Activated T-cell treated with anti-CD3 and anti-CD28 coated beads, Interleukin-2, amount 50 U/mL, for 48 hours (primary cell): ENCODE measurements around the gene TRPT1.

ENCODE experiments used
- DNase-seq, 2 experiments: peaks; one replicate each; pipeline ENCODE4 v3.0.0-alpha.2; 2020

TRPT1 gene

DNA sequence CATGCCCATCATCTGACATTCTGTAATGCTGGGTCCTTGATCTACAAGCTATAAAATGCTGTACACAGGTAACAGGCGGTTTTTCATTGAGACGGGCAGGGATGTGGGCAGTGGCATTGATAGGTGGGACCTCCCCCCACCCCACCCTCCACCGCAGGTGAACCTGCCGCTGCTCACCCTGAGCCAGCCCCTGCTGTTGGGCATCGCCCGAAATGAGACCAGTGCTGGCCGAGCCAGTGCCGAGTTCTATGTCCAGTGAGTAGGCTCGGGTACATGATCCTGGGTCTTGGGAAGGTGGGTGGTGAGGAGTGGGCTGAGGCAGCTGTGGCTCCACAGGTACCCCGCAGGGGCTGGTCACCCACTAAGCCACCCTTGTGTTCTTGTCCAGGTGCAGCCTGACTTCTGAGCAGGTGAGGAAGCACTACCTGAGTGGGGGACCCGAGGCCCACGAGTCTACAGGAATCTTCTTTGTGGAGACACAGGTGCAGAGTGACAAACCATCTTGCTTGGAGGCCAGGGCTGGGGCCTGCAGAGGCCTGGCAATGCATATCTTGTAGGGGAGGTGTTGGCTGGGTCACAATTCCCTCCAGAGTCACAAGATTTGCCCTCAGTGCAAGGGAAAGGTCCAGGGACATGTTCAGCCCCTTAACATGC is 3.2 kb upstream of the TRPT1 start:
- DNase-seq = no peak

DNA sequence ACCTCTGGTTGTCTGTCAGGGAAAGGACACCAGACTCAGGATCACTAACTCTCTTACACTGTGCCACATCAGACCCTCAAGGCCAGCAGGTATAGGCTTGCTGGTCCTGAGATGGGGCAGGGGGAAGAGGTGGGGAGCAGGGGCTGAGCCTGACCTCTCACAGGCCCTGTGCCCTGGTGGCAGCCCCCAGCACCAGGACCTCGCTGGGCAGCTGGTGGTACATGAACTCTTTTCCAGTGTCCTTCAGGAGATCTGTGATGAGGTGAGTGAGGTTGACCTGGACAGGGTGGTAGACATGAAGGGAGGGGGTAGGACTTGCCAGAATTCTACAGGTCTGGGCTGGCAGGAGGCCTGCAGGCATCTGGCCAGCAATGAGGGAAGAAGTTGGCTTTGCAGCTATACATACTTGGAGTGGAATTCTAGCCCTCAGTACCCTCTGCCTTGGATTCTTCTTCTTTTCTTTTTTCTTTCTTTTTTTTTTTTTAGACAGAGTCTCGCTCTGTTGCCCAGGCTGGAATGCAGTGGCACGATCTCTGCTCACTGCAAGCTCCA is 1.5 kb upstream of the TRPT1 start:
- DNase-seq = no peak

GRCh38 chr11:64226507-64227051 is 593 bp upstream of the TRPT1 start:
- peak; percentile 76 to 80 for DNase-seq

- peak in 1 of 2 experiments; percentile 45 for DNase-seq
Observed at GRCh38 chr11:64224891-64225607, 937 bp downstream of the TRPT1 start.

- DNase-seq = no peak
Observed at GRCh38 chr11:64224151-64224890, 1.7 kb downstream of the TRPT1 start.

- DNase-seq = no peak
Observed at GRCh38 chr11:64223001-64223651, 2.9 kb downstream of the TRPT1 start.

DNA sequence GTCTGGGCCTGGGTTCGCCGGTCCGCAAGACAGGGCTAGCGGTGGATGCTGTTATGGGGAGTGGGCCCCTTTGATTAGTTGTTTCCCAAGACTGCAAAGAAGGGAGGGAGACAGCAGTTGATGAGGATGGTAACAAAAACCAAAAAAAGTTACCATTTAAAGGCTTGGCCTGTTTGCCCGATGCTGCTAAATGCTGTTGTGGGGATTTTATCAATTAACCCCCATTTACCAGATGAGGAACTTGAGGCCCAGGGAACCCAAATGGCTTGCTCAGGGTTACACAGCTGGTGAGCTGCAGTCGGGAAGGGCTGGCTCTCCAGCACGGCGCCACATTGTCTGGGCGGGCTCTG is 3.4 kb downstream of the TRPT1 start:
- no peak for DNase-seq

- no peak for DNase-seq
Observed at GRCh38 chr11:64220798-64221197, 5.2 kb downstream of the TRPT1 start.

- no peak for DNase-seq
Observed at GRCh38 chr11:64220271-64220670, 5.7 kb downstream of the TRPT1 start.

- no peak for DNase-seq
Observed at GRCh38 chr11:64219755-64220154, 6.2 kb downstream of the TRPT1 start.

- DNase-seq = no peak
Observed at GRCh38 chr11:64219354-64219684, 6.7 kb downstream of the TRPT1 start.

DNA sequence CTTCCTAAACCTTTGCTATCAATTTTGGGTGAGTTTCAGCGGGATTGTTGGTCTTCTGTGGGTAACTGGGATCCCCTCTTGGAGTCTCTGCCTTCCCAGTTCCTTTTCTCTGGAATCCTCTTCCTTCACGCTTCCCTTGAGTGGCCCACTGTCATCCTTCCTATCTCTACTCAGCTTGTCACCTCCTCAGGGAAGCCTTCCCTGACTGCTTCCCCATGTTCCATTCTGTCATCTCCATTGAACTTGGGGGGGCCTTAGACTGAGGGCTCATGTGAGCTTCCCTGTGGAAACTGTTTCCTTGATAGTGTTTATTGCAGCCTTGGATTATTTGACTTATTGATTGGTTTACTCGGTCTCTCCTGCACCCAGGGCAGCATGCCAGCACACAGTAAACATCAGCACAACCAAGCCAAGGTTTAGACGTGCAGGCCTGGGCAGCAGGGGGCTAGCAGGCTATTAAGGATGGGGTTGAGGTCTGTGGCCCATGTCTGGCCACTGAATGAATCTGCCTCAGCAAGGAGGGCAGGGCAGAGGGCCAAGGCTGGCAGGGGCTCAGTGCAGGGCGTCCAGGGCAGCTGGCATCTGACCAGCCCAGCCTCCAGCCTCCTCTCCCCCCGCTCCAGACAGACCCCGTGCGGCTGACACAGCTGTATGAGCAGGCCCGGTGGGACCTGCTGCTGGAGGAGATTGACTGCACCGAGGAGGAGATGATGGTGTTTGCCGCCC is 7.2 kb downstream of the TRPT1 start:
- DNase-seq = no peak

GRCh38 chr11:64216879-64217278 is 9.1 kb downstream of the TRPT1 start:
- DNase-seq = no peak

DNA sequence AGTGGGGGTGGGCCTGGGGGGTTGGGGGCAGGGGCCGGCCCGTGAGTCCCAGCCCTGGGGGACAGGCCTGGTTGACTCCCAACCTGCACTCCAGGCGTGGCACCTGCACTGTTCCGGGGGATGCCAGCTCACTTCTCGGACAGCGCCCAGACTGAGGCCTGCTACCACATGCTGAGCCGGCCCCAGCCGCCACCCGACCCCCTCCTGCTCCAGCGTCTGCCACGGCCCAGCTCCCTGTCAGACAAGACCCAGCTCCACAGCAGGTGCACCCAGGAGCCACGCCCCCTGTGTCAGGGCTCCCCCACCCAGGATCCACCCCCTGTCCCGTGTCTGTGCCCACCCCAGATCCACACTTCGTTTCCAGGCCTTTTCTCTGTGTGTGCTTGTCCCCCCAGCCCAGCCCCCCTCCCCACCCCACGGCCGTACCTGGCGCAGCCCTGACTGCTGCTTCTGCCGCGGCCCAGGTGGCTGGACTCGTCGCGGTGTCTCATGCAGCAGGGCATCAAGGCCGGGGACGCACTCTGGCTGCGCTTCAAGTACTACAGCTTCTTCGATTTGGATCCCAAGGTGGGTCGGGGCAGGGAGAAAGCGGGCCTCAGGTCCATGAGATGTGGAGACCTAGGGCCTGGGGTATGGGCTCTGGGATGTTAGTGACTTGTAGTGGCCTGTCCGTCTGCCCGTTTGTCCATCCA is 14.7 kb downstream of the TRPT1 start:
- no peak for DNase-seq

DNA sequence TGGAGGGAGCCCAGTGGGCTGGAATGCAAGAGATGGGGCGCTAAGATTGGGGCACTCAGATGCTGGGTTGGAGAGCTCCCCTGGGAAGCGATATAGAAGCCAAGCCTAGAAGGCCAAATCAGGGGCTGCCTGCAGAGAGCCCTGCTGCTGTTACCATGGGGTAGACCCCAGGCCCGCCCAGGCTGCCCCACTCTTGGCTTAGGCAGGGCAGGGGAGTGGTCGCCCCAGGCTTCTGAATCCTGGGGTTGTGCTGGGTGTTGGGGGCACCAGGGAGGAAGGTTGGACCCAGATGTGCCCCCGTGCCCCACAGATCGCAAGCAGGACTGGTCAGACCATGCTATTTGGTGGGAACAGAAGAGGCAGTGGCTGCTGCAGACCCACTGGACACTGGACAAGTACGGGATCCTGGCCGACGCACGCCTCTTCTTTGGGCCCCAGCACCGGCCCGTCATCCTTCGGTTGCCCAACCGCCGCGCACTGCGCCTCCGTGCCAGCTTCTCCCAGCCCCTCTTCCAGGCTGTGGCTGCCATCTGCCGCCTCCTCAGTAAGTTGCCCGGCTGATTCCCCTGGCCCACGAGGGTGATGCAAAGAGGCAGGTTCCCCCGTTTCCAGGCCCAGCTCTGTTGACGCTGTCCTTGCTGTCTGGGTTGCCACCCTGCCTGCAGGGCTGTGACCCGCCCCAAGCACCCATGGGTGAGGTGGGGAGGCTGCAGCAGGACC is 15.5 kb downstream of the TRPT1 start:
- no peak for DNase-seq

- no peak for DNase-seq
Observed at GRCh38 chr11:64209563-64209843, 16.5 kb downstream of the TRPT1 start.

DNA sequence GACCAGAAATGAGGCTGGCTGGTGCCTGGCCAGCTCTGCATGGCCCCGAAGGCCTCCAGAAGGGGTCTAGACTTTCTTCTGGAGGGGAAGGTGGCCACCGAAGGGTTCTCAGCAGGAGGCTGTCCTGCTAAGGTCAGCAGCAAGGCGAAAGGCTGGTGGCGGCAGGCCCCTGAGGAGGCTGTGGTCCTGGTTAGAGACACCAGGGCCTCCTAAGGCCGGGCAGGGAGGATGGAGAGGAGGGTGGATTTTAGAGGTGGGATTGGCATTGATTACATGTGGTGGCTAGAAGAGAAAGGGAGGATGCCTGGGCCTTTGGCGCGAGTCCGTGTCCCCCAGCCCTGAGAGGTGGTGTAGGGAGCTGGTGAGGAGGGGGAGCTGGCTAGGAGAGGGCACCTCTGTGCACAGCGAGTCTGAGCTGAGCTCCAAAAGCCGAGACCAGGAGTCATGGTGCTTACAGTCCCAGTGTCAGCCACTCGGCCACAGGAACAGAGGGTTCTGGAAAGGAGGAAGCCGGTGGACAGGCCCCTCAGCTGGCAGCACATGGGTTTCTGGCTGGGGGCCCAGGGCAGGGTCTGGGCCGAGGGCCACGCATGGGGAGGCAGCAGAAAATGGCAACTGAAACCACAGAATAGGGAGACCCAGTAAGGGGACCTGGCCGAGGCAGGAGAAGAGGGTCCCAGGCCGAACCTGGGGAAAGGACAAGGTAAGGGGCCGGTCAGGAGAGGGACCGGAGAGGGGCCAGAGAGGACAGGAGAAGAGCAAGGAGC is 17.0 kb downstream of the TRPT1 start:
- DNase-seq = no peak

GRCh38 chr11:64208086-64208795 is 17.7 kb downstream of the TRPT1 start:
- no peak for DNase-seq

DNA sequence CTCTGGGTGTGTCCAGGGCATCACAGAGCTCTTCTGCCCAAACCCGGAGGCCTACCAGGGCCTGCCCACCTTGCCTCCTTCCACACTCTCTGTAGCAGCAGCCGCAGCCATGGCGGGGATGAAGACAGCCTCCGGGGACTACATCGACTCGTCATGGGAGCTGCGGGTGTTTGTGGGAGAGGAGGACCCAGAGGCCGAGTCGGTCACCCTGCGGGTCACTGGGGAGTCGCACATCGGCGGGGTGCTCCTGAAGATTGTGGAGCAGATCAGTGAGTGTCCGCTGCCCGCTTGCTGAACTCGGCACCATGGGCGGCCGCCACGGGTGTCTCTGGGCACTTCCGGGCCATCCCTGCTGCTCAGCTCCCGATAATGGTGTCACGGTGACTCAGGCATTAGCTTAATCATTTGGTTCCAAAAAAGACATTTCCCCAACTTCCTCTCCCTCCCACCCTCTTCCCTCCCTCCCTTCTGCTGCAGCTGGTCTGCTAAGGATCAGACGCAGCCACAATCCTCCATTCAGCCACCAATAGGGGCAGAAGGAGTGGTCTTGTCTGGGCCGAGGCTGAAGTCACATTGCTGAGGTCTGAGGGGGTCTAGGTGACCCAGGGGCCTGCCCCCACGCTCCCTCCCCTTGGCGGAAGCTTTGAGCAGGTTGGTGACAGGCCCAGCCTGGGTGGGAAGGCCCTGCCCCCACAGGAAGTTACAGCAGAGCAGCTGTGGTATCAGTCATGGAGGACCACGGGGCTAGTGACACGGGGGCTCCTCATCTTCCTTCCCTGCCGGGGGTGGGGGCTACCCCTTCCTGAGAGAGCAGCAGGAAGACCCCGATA is 18.5 kb downstream of the TRPT1 start:
- DNase-seq = peak; percentile 89 to 92
